ENCODE data around the gene WSB2.
"Not testable (repeated sequence)": the region's sequence is repeated elsewhere in the genome, so short reads cannot be mapped to it uniquely, and the experiment has no call there.

The WSB2 gene

DNA sequence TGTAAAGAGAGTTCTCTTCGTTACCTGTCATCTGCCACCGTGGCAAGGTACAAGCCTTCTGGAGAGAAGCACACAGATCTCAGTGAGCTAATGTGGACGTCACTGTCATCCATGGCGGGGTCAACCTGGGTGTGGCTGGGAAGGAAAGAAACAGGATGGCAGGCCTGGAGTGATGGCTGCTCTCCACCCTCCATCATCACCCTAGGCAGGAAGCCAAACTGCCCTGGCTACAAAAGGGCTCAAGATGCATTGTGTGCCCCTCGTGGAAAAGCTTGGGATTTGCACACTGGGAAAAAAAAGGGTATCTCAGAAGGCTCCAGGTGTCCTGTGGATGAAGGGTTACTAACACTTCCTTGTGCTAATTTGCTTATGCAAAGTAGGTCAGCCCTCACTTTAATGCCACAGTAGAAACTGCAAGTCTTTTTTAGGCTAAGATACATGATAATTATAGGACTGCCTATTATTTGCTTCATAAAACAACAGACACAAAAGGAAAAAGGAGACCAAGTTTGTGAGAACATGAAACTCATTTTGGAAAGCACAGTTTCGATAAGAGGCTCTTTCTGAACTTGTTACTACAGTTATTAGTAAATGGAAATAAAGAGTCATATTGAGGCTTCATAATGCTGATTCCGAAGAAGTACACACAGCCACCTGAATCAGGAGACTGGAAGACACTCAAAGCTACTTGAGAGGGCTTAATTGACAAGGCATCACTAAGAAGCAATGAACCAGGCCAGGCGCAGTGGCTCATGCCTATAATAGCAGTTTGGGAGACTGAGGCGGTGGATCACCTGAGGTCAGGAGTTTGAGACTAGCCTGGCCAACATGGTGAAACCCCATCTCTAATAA lies 25.6 kb downstream of the WSB2 start:
- H3K4me3 ChIP-seq (ENCODE audit: low read depth, low read length), result no peak overlapping the region

DNA sequence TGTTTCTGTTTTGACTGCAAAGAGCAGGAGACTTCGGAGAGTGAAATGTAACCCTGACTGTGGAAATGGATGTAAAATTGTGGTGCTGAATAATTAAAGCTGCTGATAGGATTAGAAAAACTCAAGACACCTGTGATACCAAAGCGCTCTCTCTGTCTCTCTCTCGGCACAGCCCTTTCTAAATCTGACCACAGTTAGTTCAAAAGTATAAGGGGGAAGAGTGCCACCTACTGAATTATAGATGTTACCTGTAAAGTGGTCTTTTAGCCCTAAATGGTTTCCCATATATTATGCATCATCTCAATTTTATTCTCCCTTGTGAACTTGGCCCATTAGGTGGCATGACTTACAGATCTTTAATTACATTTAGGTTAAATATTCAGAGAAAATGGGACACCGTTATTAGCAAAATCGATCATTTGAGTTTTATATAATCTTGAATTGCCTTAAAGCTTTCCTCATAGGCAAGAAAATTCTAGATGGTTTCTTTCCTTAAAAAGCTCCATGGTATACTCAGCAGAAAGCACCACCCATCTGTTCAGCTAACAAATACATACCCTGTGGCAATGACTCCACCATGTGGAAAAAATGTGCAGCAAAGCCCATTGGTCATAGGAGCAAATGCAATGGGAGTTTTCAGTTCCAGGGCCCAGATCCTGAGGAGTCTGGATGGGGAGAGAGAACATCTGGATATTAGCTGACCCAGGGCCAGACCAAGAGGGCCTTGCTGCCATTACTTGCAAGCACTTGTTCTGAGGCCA lies 26.4 kb downstream of the WSB2 start:
- H3K4me3 ChIP-seq (ENCODE audit: low read depth, low read length), result no peak overlapping the region

DNA sequence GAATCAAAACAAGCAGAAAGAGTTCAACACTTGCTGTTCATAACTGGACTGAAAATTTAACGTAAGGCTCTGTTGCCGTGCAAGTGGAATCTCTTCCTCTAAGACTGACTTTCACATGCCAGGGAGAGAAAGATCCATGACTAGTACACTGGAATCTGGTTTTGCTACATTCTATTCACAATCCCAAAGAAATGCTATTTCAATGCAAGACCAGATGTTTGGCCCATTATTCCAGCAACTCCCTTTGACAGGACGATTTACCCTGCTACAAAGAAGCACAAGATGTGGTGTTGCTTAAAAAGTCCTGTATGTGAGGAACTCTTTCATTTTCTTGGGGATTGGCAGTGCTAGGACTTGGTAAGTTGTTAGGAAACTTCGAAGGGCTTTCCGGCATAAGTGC lies 27.1 kb downstream of the WSB2 start:
- H3K4me3 ChIP-seq (ENCODE audit: low read depth, low read length), result no peak overlapping the region

GRCh38 chr12:118033323-118033722 lies 27.7 kb downstream of the WSB2 start:
- no peak overlapping the region for H3K4me3 ChIP-seq (ENCODE audit: low read depth, low read length)

DNA sequence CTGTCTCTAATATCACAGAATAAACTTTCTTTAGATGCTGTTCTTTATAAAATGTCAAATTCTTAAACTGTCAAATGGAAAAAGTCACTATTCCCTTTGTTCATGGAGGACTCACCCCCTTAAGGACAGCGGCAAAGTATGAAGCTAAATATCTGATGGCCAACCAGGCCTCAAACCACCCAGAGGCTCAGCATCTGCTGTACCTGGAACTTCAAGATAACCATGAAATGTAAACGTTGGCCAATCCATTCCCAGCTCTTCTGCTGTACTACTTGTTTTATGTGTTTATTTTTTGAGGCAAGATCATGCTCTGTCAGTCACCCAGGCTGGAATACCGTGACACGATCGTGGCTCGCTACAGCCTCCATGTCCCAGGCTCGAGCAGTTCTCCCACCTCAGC lies 28.8 kb downstream of the WSB2 start:
- H3K4me3 ChIP-seq (ENCODE audit: low read depth, low read length), result no peak overlapping the region

DNA sequence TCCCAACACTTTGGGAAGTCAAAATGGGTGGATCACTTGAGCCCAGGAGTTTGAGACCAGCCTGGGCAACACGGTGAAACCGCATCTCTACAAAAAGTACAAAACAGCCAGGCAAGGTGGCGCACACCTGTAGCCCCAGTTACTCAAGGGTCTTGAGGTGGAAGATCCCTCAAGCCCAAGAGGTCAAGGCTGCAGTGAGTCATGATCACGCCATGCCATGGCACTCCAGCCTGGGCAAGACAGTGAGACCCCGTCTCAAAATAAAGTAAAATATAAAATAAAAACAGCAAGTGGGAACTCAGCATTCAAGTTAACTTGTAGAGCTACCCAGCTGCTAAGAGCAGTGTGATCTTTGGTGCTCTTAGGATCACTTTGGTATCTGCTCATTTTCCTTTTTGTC lies 31.8 kb downstream of the WSB2 start:
- no peak overlapping the region for H3K4me3 ChIP-seq (ENCODE audit: low read depth, low read length)

DNA sequence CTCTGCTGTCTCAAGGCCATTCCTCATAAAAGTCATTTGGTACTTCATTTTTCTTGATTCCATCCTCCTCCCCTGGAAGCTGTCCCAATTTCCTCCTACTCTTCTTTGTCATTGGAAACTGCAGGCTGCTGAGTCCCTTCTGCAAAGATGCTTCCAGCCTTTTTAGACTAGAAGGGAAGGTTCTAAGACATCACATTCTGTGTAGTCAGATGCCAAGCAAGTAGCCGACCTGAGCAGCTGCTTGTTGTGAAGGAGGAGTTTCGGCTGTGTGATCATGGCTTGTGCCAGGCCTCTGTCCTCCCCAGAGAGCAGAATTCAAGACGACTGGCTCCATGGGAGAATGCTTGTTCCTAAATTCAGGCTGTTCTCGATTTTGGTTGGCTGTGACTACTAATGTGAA lies 35.8 kb downstream of the WSB2 start:
- no peak overlapping the region for H3K4me3 ChIP-seq (ENCODE audit: low read depth, low read length)

GRCh38 chr12:118023301-118023860 lies 37.6 kb downstream of the WSB2 start:
- no peak overlapping the region for H3K4me3 ChIP-seq (ENCODE audit: low read depth, low read length)

- H3K4me3 ChIP-seq (ENCODE audit: low read depth, low read length), result no peak overlapping the region
Measured at GRCh38 chr12:118022728-118023109, 38.3 kb downstream of the WSB2 start.

- H3K4me3 ChIP-seq (ENCODE audit: low read depth, low read length), result not testable (repeated sequence)
Measured at GRCh38 chr12:118022097-118022727, 38.8 kb downstream of the WSB2 start.

DNA sequence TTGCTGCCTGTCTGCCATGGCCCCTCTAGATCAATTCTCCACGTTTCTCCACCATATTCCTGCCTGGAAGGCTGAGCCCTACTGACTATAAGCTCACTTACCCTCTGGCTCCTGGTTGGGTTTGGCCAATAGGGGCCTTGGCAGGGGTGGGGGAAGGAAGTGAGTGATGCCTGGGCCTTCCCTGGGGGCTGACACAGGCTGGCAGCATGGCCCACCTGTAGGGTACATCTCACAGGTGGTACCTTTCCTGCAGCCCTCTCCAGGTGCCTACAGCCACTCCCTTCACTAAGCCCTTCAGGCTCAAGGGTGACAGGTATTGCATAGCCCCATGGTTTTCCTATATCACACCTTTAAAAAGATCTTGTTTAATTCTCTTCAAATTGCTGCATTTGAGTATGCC lies 40.9 kb downstream of the WSB2 start:
- H3K4me3 ChIP-seq (ENCODE audit: low read depth, low read length), result no peak overlapping the region

GRCh38 chr12:118017926-118018325 lies 43.1 kb downstream of the WSB2 start:
- no peak overlapping the region for H3K4me3 ChIP-seq (ENCODE audit: low read depth, low read length)

- H3K4me3 ChIP-seq (ENCODE audit: low read depth, low read length), result peak within 1 kb of the TSS; percentile 90
Measured at GRCh38 chr12:118016424-118017264, 44.3 kb downstream of the WSB2 start, which contains the start of gene RFC5. Gene RFC5, plus strand, starts transcription at chr12:118016703. Its CDS starts 125 bp downstream, at chr12:118016828.

GRCh38 chr12:118015944-118016343 lies 45.0 kb downstream of the WSB2 start:
- H3K4me3 ChIP-seq (ENCODE audit: low read depth, low read length), result no peak overlapping the region

- no peak overlapping the region for H3K4me3 ChIP-seq (ENCODE audit: low read depth, low read length)
Measured at GRCh38 chr12:118015306-118015705, 45.7 kb downstream of the WSB2 start.

- H3K4me3 ChIP-seq (ENCODE audit: low read depth, low read length), result no peak overlapping the region
Measured at GRCh38 chr12:118013283-118013682, 47.7 kb downstream of the WSB2 start.

GRCh38 chr12:118011961-118012360 lies 49.0 kb downstream of the WSB2 start:
- H3K4me3 ChIP-seq (ENCODE audit: low read depth, low read length), result no peak overlapping the region

DNA sequence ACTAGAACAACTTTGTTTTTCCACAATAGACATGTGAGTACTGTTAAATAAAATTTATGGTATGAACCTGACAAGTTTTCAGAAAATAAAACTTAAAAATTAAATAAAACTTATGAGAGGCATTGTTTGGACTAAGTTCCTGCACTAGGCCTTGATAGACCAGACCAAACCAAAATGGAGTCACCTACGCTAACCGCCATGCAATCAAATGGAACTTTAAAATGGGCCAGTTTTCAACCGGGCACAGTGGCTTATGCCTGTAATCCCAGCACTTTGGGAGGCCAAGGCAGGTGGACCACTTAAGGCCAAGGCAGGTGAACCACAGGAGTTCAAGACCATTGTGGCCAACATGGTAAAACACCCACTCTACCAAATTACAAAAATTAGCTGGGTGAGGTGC lies 49.6 kb downstream of the WSB2 start:
- no peak overlapping the region for H3K4me3 ChIP-seq (ENCODE audit: low read depth, low read length)

DNA sequence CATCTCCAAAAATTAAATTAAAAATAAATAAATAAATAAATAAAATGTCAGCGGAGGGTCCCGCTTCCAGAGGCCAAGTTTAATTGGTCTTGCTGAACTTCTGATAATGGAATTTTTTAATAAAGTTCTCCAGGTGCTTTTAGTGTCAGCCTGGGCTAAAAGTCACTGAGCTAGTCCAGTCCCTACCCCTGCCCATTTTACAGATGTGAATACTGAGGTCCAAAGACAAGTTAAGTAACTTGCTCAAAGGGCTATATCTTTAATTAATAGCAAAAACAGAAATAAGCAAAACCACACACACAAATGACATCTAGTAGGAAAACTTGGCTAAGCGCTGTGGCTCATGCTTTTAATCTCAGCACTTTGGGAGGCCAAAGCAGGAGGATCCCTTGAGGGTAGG lies 50.1 kb downstream of the WSB2 start:
- no peak overlapping the region for H3K4me3 ChIP-seq (ENCODE audit: low read depth, low read length)

DNA sequence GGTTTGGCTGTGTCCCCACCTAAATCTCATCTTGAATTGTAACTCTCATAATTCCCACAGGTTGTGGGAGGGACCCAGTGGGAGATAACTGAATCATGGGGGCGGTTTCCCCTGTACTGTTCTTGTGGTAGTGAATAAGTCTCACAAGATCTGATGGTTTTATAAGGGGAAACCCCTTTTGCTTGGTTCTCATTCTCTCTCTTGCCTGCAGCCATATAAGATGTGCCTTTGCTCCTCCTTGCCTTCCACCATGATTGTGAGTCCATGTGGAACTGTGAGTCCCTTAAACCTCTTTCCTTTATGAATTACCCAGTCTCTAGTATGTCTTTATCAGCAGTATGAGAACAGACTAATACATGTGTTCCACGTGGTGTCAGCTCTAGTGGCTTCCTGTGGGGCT lies 61.2 kb downstream of the WSB2 start:
- not testable (repeated sequence) for H3K4me3 ChIP-seq (ENCODE audit: low read depth, low read length)

- no peak overlapping the region for H3K4me3 ChIP-seq (ENCODE audit: low read depth, low read length)
Measured at GRCh38 chr12:117998719-117999118, 62.3 kb downstream of the WSB2 start.
